HG03558 (cell line): ENCODE measurements around the gene CD38.
"Not testable (repeated sequence)": the region's sequence is repeated elsewhere in the genome, so short reads cannot be mapped to it uniquely, and the experiment has no call there.

Experiments used
- ATAC-seq: cut with Tn5 transposase; IDR thresholded peaks from one replicate; pipeline ENCODE4 v1.9.1; 2021; ENCODE audit warnings: moderate number of reproducible peaks; ENCODE audit not compliant: unreplicated experiment; ENCODE audit errors: extremely low read depth

Gene CD38

DNA sequence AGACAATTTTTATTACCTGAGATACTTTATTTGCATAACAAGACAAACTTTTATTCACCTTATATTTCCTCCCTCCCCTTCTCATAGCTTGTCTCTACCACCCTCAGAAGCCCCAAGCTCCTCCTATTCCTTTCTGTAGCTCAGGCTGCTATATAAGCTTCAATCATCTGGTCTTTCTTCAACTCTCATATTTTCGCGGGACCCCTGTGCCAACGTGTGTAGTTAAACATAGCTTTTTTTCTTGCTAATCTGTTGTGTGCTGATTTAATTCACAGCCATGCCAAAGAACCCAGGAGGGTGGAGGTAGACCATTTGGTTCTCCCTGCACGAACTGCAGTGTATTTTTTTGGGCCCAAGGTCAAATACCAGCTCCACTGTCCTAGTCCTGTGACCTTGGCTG lies 21.1 kb upstream of the CD38 start:
- ATAC-seq = no peak

DNA sequence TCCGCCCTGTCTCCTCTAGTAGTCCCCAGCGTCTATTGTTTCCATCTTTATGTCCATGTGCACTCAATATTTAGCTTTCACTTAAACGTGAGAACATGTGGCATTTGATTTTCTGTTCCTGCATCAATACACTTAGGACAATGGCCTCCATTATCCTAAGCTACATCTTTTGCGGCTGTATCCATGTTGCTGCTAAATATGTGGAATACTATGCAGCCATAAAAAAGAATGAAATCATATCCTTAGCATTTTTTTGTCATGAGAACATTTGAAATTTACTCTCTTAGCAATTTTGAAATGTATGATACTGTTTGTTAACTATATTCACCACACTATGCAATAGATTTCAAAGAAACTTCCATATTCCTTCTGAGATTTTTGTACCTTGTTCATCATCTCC lies 19.8 kb upstream of the CD38 start:
- ATAC-seq = no peak

DNA sequence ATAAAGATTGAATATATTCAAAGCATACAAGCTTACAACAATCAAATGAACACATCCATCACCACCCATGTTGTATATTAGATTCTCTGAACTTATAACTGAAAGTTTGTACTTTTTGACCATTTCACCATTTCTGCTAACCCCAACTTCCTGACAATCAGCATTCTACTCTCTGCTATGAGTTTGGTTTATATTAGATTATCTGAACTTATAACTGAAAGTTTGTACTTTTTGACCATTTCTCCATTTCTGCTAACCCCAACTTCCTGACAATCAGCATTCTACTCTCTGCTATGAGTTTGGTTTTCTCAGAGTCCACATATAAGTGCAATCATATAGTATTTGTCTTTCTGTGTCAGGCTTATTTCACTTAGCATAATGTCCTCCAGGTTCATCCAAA lies 15.7 kb upstream of the CD38 start:
- not testable (repeated sequence) for ATAC-seq

DNA sequence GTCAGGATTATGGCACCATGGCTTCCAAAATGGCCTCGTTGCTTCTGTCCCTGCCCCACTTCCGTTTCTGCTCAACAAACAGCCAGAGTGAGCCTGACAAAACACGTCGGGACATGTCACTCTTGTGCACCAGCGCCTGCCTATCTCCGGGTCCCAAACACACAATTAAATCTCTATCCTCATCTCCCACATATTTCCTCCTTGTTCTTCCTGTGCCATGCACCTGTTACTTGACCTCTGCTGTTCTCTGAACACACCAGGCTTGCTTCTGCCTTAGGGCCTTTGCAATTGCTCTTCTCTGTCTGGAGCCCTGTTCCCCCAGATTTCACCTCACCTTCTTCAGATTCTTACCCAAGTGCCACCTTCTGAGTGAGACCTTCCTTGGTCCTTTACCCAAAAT lies 12.7 kb upstream of the CD38 start:
- no peak for ATAC-seq

- ATAC-seq = peak; percentile 69
Measured at GRCh38 chr4:15765910-15766697, 12.0 kb upstream of the CD38 start.

DNA sequence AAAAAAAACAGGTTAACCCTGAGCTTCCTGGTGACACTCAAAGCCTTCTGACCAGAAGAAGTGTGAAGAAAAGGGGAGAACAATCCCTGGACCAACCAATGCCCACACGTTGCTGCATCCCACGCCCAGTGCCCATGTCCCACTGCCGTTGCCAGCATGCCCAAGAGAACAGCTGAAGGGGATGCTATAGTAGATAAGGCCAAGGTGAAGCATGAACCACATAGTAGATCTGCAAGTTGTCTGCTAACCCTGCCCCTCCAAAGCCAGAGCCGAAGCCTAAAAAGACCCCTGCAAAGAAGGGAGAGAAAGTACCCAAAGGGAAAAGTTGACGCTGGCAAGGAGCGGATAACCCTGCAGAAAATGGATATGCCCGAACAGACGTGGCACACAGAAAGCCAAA lies 11.3 kb upstream of the CD38 start:
- ATAC-seq = no peak

GRCh38 chr4:15769202-15769601 lies 8.9 kb upstream of the CD38 start:
- no peak for ATAC-seq

DNA sequence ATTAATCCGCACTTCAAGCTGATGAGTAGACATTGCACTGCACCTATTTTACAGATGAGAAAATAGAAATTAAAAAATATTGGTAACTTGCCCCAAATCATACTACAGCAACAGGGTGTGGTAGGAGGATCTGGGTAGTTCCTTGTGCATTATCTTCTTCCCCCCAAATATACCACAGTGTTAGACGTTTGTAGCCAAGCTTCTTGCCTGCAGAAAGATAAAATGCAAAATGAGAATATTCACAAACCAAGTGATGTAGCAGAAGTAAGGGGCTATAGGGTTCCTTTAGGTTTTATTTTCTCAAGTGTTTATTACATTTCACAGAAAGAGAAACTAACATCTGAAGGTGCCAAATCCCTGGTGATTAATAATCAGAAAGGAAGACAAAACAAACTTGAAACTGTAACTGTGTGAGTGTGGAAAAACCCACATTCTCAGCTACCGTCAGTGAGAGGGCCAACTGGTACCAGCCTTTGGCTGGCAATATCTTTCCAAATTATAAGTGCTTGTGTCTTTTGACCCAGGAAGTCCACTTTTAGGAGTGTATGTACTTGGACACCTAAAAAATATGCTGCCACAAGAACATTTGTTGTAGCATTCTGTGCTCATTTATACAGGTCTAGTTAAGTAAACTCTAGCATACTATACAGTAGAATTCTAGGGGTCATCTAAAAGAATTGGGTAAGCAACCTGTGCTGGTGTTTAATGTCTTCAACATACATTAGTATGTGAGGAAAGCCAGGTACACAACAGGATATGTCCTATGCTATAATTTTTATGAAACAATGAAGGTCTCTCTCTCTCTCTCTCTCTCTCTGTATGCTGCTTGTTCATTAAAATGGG lies 6.7 kb upstream of the CD38 start:
- peak; percentile 79 for ATAC-seq

DNA sequence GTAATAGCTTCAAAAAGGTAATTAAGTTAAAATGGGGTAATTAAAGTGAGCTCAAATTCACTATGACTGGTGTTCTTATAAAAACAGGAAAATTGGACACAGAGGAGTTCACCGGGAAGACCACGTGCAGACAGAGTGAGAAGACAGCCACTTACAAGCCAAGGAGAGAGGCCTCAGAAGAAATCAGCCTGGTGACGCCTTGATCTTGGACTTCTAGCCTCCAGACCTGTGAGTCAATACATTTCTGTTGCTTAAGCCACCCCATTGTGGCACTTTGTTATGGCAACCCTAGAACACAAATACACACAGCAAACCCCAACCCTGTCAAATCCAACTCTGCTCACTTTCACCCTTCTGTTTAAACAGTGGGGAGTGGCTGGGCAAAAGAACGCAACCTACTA lies 4.1 kb upstream of the CD38 start:
- no peak for ATAC-seq

- ATAC-seq = no peak
Measured at GRCh38 chr4:15776871-15777648, 1.1 kb upstream of the CD38 start.

- no peak for ATAC-seq
Measured at GRCh38 chr4:15777697-15778288, 335 bp upstream of the CD38 start.

DNA sequence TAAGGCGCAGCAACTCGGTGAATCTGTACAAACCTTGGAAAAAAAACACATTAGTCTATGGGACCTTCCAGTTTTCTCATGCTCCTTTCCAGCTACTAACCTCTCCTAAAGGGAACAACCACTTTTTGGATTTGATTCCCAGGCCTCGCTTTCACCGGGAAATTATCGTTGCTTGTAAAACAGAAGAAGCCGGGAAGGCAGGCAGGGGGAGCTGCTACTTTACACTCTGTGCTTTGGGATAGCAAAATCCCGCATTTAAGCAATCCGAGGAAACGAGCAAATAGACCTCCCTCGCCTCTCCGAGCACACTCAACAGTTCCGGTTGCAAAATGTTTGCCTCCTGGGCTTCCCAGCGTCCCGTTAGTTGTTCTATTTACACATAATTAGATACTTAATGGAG lies 1.2 kb downstream of the CD38 start:
- ATAC-seq = no peak

- no peak for ATAC-seq
Measured at GRCh38 chr4:15779809-15780208, 1.7 kb downstream of the CD38 start.

- peak; percentile 20 for ATAC-seq
Measured at GRCh38 chr4:15781427-15782095, 3.4 kb downstream of the CD38 start.

- no peak for ATAC-seq
Measured at GRCh38 chr4:15783676-15784075, 5.5 kb downstream of the CD38 start.

DNA sequence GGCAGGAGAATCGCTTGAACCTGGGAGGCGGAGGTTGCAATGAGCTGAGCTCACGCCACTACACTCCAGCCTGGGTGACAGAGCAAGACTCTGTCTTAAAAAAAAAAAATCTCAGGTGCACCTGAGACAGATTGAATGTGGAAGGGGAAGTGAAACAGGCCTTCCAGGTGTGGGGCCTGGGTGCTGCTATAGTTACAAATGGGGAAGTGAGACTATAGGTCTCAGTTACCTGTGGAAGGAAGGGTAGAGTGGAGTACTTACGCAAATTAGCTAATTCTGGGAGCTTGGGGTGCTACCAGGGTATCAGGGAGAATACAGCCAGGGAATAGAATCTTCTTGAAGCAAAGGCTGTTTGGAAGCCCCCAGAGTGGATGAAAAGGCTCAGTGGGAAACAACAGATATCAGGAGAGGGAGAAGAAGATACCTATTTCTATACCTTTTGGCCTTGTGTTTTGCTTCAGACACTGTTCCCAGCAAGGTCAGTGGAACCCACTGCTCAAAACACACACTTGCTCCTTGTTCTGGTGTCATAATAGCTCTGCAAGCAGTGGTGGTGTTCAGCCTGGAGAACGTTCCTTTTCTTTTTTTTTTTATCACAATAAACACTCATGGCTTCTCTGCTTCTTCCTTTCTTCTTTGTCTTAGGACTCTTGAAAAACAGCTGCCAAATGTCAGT lies 7.0 kb downstream of the CD38 start:
- ATAC-seq = peak; percentile 84

DNA sequence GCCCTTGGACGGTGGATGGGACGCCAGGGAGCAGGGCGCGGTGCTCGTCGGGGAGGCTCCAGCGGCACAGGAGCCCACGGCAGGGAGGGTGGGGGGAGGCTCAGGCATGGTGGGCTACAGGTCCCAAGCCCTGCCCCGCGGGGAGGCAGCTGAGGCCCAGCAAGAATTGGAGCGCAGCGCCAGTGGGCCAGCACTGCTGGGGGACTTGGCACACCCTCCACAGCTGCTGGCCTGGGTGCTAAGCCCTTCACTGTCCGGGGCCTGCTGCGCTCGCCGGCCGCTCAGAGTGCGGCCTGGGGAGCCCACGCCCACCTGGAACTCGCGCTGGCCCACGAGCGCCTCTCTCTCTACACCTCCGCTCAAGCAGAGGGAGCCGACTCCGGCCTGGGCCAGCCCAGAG lies 8.6 kb downstream of the CD38 start:
- no peak for ATAC-seq

GRCh38 chr4:15792974-15793373 lies 14.8 kb downstream of the CD38 start:
- ATAC-seq = no peak
